Stimulated activated CD8-positive, alpha-beta memory T cell treated with anti-CD3 and anti-CD28 coated beads, Interleukin-2, amount 100 ng/mL, for 1 hour (primary cell): ENCODE results near the gene L3MBTL3.
"Not testable (repeated sequence)": the region's sequence is repeated elsewhere in the genome, so short reads cannot be mapped to it uniquely, and the experiment has no call there.

Experiments used
- DNase-seq, 2 donors: peaks; one replicate each; pipeline ENCODE4 v3.0.0-alpha.2; 2020; ENCODE audit warnings: low read depth in 2 of 2

L3MBTL3 gene

GRCh38 chr6:130075879-130076460 lies 57.6 kb downstream of the L3MBTL3 start:
- DNase-seq = no peak

GRCh38 chr6:130076512-130076911 lies 58.1 kb downstream of the L3MBTL3 start:
- DNase-seq = no peak

GRCh38 chr6:130090796-130091195 lies 72.4 kb downstream of the L3MBTL3 start:
- no peak for DNase-seq

GRCh38 chr6:130093546-130093945 lies 75.2 kb downstream of the L3MBTL3 start:
- no peak for DNase-seq

GRCh38 chr6:130098317-130098716 lies 79.9 kb downstream of the L3MBTL3 start:
- no peak for DNase-seq

- no peak for DNase-seq
Observed at GRCh38 chr6:130099119-130099518, 80.7 kb downstream of the L3MBTL3 start.

- no peak for DNase-seq
Observed at GRCh38 chr6:130105996-130106704, 87.8 kb downstream of the L3MBTL3 start.

- no peak for DNase-seq
Observed at GRCh38 chr6:130107710-130108109, 89.3 kb downstream of the L3MBTL3 start.

GRCh38 chr6:130111031-130111430 lies 92.7 kb downstream of the L3MBTL3 start:
- no peak for DNase-seq

- no peak for DNase-seq
Observed at GRCh38 chr6:130113201-130113710, 94.9 kb downstream of the L3MBTL3 start.

GRCh38 chr6:130115036-130115435 lies 96.7 kb downstream of the L3MBTL3 start:
- DNase-seq = no peak

- no peak for DNase-seq
Observed at GRCh38 chr6:130116273-130116672, 97.9 kb downstream of the L3MBTL3 start.

- DNase-seq = not testable (repeated sequence)
Observed at GRCh38 chr6:130117187-130117701, 98.9 kb downstream of the L3MBTL3 start.

GRCh38 chr6:130118236-130118635 lies 99.9 kb downstream of the L3MBTL3 start:
- DNase-seq = no peak

GRCh38 chr6:130119211-130119610 lies 100.8 kb downstream of the L3MBTL3 start:
- DNase-seq = no peak

- DNase-seq = no peak
Observed at GRCh38 chr6:130120731-130121130, 102.3 kb downstream of the L3MBTL3 start.

GRCh38 chr6:130122243-130122642 lies 103.9 kb downstream of the L3MBTL3 start:
- DNase-seq = no peak

- no peak for DNase-seq
Observed at GRCh38 chr6:130127195-130127594, 108.8 kb downstream of the L3MBTL3 start.

GRCh38 chr6:130128326-130128725 lies 109.9 kb downstream of the L3MBTL3 start:
- DNase-seq = no peak

- DNase-seq = no peak
Observed at GRCh38 chr6:130129762-130130246, 111.4 kb downstream of the L3MBTL3 start.

- peak; percentile 31 to 33 for DNase-seq
Observed at GRCh38 chr6:130132286-130132701, 113.9 kb downstream of the L3MBTL3 start.

GRCh38 chr6:130134582-130134981 lies 116.2 kb downstream of the L3MBTL3 start:
- DNase-seq = no peak

GRCh38 chr6:130136798-130137197 lies 118.4 kb downstream of the L3MBTL3 start:
- DNase-seq = no peak
